Memory B cell (primary cell): ENCODE results near the gene ACSM3.
A peak's percentile ranks its signal among the peaks of the same experiment; 100 is the strongest.
"Not testable (repeated sequence)": the region's sequence is repeated elsewhere in the genome, so short reads cannot be mapped to it uniquely, and the experiment has no call there.

ENCODE experiments used
- ATAC-seq: fragments of 150-1000 bp; cut with Tn5 transposase; 2 replicates; pipeline ENCODE4 v1.10.0; 2021; ENCODE audit warnings: low read depth, mild to moderate bottlenecking, moderate library complexity
- DNase-seq, 2 donors: peaks; one replicate each; pipeline ENCODE4 v3.0.0; 2022; ENCODE audit warnings: low spot score in 2 of 2
- H3K27ac Mint-ChIP-seq: one replicate; pipeline ENCODE4 v1.8.0; 2022; ENCODE audit warnings: mild to moderate bottlenecking, moderate library complexity, mixed read lengths
- H3K27me3 Mint-ChIP-seq: one replicate; pipeline ENCODE4 v1.8.0; 2022; ENCODE audit warnings: mixed read lengths
- H3K36me3 Mint-ChIP-seq: one replicate; pipeline ENCODE4 v1.8.0; 2022; ENCODE audit warnings: mild to moderate bottlenecking, mixed read lengths
- H3K4me1 Mint-ChIP-seq: one replicate; pipeline ENCODE4 v1.8.0; 2022; ENCODE audit warnings: mixed read lengths
- H3K4me3 Mint-ChIP-seq: one replicate; pipeline ENCODE4 v1.8.0; 2022; ENCODE audit warnings: mild to moderate bottlenecking, moderate library complexity, mixed read lengths
- H3K9me3 Mint-ChIP-seq: one replicate; pipeline ENCODE4 v1.8.0; 2022; ENCODE audit warnings: mixed read lengths

ACSM3 gene

DNA sequence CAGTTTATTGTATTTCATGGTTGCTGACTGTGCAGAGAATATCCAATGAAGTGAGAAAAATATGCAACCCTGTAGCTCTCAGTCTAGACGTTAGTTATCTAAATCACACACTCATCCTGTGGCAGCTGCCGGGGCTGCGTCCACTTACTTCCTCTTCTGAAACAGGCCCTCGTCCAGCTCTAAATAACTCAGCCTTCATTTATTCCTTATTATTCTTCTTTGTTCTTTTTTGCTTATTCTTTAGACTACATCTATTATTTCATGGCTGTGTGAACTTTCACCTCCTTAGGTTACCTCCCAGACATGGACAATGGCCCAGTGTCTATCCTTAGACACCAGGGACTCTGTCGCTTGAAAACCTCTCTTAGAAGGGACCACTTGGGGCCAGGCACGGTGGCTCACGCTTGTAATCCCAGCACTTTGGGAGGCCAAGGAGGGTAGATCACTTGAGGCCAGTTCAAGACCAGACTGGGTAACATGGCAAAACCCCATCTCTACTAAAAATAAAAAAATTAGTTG, 18.8 kb upstream of the ACSM3 start:
- DNase-seq = no peak
- no peak for ATAC-seq
- Mint-ChIP-seq H3K27me3 (peaks cover 2% of the 10 kb centered on the region), H3K9me3 (peaks cover 6% of the 10 kb centered on the region), H3K36me3 (peaks cover 4% of the 10 kb centered on the region), H3K4me1 (peaks cover 8% of the 10 kb centered on the region), H3K4me3 (no peak overlapping the region), H3K27ac (no peak overlapping the region)

DNA sequence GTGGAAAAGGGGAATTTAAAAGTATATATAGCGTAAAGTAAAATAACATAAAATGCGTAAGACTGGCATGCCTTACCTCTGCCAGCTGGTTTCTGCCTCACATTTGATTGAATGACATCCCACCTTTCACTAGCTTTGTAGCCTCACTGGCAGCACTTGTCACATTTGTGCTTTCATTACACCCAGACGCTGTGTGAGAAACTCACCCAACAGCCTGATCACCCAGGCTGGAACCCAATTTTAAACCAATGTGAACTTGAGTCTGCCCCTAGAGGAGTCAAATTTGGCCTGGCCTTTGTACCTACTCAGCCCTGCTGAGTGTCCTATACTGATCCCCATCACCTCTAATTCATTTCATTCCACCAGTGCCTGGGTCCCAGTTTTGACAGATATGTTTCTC, 17.4 kb upstream of the ACSM3 start:
- H3K27me3 Mint-ChIP-seq = peaks cover 2% of the 10 kb centered on the region
- no peak for ATAC-seq
- peaks cover 3% of the 10 kb centered on the region for H3K4me1 Mint-ChIP-seq
- no peak overlapping the region for H3K27ac Mint-ChIP-seq
- peaks cover 6% of the 10 kb centered on the region for H3K9me3 Mint-ChIP-seq
- no peak overlapping the region for H3K4me3 Mint-ChIP-seq
- H3K36me3 Mint-ChIP-seq = peaks cover 4% of the 10 kb centered on the region
- no peak for DNase-seq

DNA sequence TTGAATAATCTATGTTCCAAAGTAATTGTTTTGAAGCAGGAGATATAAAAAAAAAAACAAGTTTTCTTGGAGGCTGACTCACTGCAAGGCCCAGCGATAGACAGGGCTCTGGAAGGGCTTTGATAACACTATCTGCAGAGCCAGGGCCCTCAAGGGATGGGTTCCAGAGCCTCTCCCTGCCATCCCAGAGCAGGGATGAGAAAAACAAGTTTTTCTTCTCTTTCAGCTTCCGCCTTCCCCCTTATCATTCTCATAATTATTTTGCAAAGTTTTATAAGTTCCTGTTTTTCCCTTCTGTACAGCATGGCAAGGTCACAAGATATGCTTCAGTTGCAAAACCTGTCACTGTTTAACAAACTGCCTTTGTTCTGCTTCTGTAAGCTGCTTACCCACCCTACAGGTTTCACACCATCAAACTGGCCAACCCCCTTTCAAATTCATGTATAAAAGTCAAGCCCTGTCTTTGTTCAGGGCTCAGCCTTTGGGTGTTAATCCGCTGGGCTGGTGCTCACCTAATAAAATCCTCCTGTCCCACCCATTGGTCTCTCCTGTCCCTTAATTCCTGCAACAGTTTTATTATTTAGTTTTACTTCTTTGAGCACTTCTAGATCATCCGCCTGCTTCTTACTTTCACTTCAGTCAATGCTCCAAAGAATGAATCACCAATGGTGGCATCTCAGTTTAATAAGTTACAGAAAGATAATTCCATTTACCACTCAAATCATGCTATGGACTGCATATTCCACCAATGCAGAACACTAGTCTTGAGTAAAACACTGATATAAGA, 16.6 kb upstream of the ACSM3 start:
- DNase-seq (no peak), ATAC-seq (no peak)
- no peak overlapping the region for H3K27ac Mint-ChIP-seq
- H3K27me3 Mint-ChIP-seq = peaks cover 2% of the 10 kb centered on the region
- H3K4me3 Mint-ChIP-seq = no peak overlapping the region
- no peaks in the 10 kb centered on the region for H3K4me1 Mint-ChIP-seq
- H3K9me3 Mint-ChIP-seq = peaks cover 6% of the 10 kb centered on the region
- peaks cover 4% of the 10 kb centered on the region for H3K36me3 Mint-ChIP-seq

DNA sequence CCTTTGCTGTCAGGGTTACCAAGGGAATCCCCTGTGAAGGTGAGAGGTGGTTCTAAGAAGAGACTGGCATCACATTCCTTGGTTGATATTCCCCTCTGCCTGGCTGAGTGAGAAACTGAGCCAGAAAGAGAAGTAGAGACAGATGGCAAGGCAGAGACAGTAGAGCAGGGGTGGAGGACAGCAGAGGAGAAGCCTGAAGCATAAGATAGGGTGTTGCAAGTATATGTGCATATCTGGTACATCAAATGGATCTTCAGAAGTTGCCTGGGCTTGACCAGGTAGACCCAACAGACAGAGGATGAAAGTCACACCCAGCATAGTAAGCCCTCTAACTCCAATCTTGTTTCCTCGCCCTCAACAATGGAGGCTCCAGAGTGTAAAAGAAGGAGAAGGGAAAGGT, 14.3 kb upstream of the ACSM3 start:
- H3K27ac Mint-ChIP-seq = no peak overlapping the region
- no peak for ATAC-seq
- peaks cover 2% of the 10 kb centered on the region for H3K27me3 Mint-ChIP-seq
- H3K9me3 Mint-ChIP-seq = peaks cover 6% of the 10 kb centered on the region
- H3K4me1 Mint-ChIP-seq = no peaks in the 10 kb centered on the region
- no peak overlapping the region for H3K4me3 Mint-ChIP-seq
- no peak for DNase-seq
- peaks cover 4% of the 10 kb centered on the region for H3K36me3 Mint-ChIP-seq

DNA sequence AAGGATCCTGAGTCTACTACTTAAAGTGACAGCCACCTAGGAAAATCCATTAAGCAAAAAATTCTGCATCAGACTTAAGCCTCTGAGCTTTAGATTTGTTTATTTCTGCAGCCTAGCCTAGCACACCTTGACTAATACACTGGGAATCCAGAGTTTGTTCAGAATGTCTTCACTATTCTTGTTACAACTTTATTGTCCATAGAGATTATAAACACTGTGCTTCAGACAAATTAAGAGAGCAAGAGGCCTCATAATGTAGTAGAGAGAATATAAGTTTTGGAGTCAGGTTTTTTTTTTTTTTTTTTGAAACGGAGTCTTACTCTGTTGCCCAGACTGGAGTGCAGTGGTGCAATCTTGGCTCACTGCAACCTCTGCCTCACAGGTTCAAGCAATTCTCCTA, 13.3 kb upstream of the ACSM3 start:
- no peak for ATAC-seq
- peaks cover 2% of the 10 kb centered on the region for H3K27me3 Mint-ChIP-seq
- peaks cover 8% of the 10 kb centered on the region for H3K9me3 Mint-ChIP-seq
- H3K4me3 Mint-ChIP-seq = no peak overlapping the region
- H3K4me1 Mint-ChIP-seq = no peaks in the 10 kb centered on the region
- no peak for DNase-seq
- H3K36me3 Mint-ChIP-seq = peaks cover 4% of the 10 kb centered on the region
- no peak overlapping the region for H3K27ac Mint-ChIP-seq

DNA sequence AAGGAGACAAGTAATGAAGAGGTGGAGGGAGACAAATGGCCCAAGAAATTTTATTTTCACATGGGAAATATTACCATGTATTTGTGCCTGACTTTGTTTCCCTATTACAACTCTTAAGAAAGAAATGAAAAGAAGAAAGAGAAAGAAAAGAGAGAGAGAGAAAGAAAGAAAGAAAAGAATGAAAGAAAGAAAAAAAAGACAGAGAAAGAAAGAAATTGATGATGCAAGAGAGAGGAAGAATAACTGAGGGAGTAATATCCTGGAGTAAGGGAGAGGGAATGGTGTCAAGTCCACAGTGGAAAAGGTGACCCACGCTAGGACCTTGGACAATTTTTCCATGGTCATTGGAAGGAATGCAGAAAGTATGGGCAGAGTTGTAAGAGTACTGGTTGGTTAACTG, 10.1 kb upstream of the ACSM3 start:
- H3K4me1 Mint-ChIP-seq = no peaks in the 10 kb centered on the region
- H3K4me3 Mint-ChIP-seq = no peak overlapping the region
- no peaks in the 10 kb centered on the region for H3K36me3 Mint-ChIP-seq
- no peak overlapping the region for H3K27ac Mint-ChIP-seq
- ATAC-seq (no peak), DNase-seq (no peak)
- H3K9me3 Mint-ChIP-seq = peaks cover 3% of the 10 kb centered on the region
- peaks cover 2% of the 10 kb centered on the region for H3K27me3 Mint-ChIP-seq

DNA sequence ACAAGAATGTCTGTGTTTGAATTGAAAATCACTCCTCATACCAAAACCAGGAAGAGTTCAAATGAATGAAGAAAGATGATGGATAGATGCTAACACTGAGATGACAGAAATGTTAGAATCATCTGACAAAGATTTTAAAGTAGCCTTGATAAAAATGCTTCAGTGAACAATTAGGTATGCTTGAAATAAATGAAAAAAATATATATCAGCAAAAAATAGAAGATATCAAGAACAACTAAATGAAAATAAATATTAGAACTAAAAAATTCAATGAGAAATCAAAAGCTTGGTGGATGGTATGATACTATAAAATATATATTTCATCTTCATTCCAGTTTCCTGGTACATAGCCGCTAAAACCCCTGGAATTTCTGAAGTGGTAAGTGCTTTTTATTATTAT, 8.6 kb upstream of the ACSM3 start:
- ATAC-seq = no peak
- Mint-ChIP-seq H3K4me3 (no peak overlapping the region), H3K4me1 (no peaks in the 10 kb centered on the region), H3K9me3 (peaks cover 2% of the 10 kb centered on the region), H3K27ac (no peak overlapping the region), H3K36me3 (peaks cover 2% of the 10 kb centered on the region), H3K27me3 (no peaks in the 10 kb centered on the region)
- no peak for DNase-seq

DNA sequence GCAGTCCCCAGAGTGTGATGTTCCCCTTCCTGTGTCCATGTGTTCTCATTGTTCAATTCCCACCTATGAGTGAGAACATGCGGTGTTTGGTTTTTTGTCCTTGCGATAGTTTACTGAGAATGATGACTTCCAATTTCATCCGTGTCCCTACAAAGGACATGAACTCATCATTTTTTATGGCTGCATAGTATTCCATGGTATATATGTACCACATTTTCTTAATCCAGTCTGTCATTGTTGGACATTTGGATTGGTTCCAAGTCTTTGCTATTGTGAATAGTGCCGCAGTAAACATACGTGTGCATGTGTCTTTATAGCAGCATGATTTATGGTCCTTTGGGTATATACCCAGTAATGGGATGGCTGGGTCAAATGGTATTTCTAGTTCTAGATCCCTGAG, 8.0 kb upstream of the ACSM3 start:
- not testable (repeated sequence) for H3K9me3 Mint-ChIP-seq, H3K27ac Mint-ChIP-seq, H3K4me1 Mint-ChIP-seq, ATAC-seq, DNase-seq, H3K27me3 Mint-ChIP-seq, H3K4me3 Mint-ChIP-seq, H3K36me3 Mint-ChIP-seq

DNA sequence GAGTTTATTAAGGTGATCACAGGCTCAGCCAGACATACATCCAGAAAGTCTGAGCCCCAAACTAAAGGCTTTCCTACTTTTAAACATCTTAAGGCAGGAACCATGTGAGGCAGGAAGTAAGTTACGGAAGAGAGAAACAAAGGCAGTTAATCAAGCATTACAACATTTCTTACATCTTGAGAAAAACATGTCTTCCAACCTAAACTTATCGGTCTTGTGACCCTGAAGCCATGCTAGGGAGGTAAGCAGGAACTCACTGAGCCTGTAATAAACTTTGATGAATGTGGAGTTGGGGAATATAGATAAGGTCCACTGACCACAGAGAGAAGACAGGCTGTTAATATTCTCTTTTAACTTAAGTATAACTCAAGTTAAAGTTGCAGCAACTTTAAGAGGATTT, 3.5 kb upstream of the ACSM3 start:
- Mint-ChIP-seq H3K27me3 (no peaks in the 10 kb centered on the region), H3K4me1 (peaks cover 10% of the 10 kb centered on the region), H3K4me3 (no peak overlapping the region), H3K36me3 (peaks cover 12% of the 10 kb centered on the region), H3K9me3 (peaks cover 2% of the 10 kb centered on the region), H3K27ac (no peak overlapping the region)
- DNase-seq = no peak
- ATAC-seq = no peak

DNA sequence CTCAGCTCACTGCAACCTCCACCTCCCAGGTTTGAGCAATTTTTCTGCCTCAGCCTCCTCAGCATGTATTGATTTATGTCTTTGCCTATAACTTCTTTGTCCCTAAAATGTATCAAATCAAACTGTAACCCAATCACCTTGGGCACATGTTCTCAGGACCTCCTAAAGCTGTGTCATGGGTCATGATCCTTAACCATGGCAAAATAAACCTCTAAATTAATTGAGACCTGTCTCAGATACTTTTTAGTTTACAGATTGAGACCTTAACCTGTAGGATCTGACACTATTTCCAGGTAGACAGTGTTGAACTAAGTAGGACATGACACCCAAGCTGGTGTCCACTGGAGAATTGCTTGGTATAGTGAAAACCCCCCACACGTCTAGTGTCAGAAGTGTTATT, 2.6 kb upstream of the ACSM3 start:
- ATAC-seq (no peak), DNase-seq (no peak)
- no peak overlapping the region for H3K27ac Mint-ChIP-seq
- peaks cover 12% of the 10 kb centered on the region for H3K36me3 Mint-ChIP-seq
- no peaks in the 10 kb centered on the region for H3K27me3 Mint-ChIP-seq
- no peak overlapping the region for H3K4me3 Mint-ChIP-seq
- H3K9me3 Mint-ChIP-seq = peaks cover 2% of the 10 kb centered on the region
- H3K4me1 Mint-ChIP-seq = peaks cover 10% of the 10 kb centered on the region

DNA sequence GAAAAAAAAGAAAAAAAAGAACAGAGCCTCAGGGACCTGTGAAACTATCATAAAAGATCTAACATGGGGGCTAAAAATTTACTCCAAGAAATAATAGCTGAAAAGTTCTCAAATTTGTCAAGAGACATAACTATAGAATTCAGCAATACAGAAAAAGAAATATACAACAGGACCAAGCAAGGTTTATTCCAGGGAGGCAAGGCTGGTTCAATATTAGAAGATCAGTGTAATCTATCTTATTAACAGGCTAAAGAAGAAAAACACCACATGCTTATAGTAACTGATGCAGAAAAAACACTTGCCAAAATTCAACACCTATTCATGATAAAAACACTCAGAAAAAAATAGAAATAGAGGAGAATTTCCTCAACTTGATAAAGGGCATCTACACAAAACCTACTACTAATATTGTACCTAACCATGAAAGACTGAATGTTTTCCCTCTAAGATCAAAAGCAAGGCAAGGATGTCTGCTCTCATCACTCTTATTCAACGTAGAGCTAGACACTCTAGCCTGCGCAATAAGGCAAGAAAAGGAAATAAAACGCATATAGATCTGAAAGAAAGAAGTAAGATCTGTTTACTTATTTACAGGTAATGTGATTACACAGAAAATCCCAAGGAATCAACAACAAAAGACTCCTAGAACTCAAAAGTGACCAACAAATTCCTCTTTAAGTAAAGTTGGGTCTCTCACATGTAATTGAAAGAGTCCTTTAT, 1.2 kb upstream of the ACSM3 start:
- Mint-ChIP-seq H3K27ac (peak overlapping the region; percentile 76), H3K27me3 (no peaks in the 10 kb centered on the region)
- no peak for ATAC-seq

DNA sequence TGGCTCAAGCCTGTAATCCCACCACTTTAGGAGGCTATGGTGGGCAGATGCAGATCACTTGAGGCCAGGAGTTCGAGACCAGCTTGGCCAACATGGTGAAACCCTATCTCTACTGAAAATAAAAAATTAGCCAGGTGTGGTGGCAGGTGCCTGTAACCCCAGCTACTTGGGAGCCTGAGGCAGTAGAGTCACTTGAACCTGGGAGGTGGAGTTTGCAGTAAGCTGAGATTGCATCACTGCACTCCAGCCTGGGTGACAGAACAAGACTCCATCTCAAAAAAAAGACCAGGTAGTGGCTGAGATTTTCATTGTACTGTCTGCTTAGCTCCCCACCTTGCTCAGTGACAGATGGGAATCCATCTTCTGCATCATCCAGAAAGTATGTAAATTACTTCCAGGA, 634 bp downstream of the ACSM3 start:
- peaks cover 12% of the 10 kb centered on the region for H3K36me3 Mint-ChIP-seq
- ATAC-seq, H3K4me3 Mint-ChIP-seq, H3K4me1 Mint-ChIP-seq, H3K27me3 Mint-ChIP-seq, H3K9me3 Mint-ChIP-seq, DNase-seq, H3K27ac Mint-ChIP-seq: not testable (repeated sequence)

More for the DNA sequence above, 1.2 kb upstream of the ACSM3 start:
- Mint-ChIP-seq H3K36me3 (peaks cover 12% of the 10 kb centered on the region), H3K9me3 (peaks cover 2% of the 10 kb centered on the region), H3K4me3 (peak overlapping the region; percentile 86), H3K4me1 (peaks cover 10% of the 10 kb centered on the region)
- no peak for DNase-seq

DNA sequence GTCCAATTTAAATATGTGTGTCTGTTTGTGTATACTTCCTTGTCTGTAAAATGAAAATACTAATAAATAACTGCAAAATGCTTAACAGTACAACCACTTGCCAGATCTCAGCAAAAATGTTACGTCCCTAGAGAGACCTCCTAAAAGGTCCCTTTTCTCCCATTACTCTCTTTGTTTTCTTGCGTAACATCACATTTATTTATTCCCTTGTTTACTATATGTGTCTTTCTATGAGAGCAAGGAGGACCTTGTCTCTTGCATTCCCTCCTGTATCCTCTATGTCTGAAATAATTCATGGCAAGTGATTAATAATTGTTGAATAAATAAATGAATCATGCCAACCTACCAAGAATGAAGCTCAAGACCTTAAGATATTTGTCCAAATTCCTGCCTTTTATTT, 1.9 kb downstream of the ACSM3 start:
- no peaks in the 10 kb centered on the region for H3K27me3 Mint-ChIP-seq
- ATAC-seq (no peak), DNase-seq (no peak)
- peaks cover under 1% of the 10 kb centered on the region for H3K9me3 Mint-ChIP-seq
- H3K4me3 Mint-ChIP-seq = no peak overlapping the region
- peaks cover 10% of the 10 kb centered on the region for H3K4me1 Mint-ChIP-seq
- H3K36me3 Mint-ChIP-seq = peaks cover 9% of the 10 kb centered on the region
- no peak overlapping the region for H3K27ac Mint-ChIP-seq

DNA sequence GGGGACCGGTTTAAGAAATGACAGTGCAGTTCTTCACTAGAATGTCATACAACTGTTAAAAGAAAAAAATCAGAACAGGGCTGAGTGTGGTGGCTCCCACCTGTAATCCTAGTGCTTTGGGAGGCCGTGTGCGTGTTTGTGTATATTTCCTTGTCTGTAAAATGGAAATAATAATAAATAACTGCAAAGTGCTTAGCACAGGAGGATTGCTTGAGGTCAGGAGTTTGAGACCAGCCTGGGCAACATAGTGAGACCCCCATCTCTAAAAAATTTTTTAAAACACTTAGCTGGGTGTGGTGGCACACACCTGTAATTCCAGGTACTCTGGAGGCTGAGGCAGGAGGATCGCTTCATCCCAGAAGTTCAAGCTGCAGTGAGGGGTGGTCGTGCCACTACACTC, 2.5 kb downstream of the ACSM3 start:
- no peaks in the 10 kb centered on the region for H3K27me3 Mint-ChIP-seq
- ATAC-seq = no peak

More for the DNA sequence above, 2.5 kb downstream of the ACSM3 start:
- no peaks in the 10 kb centered on the region for H3K9me3 Mint-ChIP-seq
- H3K27ac Mint-ChIP-seq = no peak overlapping the region
- no peak overlapping the region for H3K4me3 Mint-ChIP-seq
- DNase-seq = no peak
- peaks cover 5% of the 10 kb centered on the region for H3K36me3 Mint-ChIP-seq
- H3K4me1 Mint-ChIP-seq = peaks cover 10% of the 10 kb centered on the region
